PC-9 (cell line): Measurements from ENCODE around the gene SIRPD. TPM values are rescaled to one million over a fixed set of nuclear protein-coding genes. Genes with fewer than 3 reads are reported as not detected.
"Not testable (repeated sequence)": the region's sequence is repeated elsewhere in the genome, so short reads cannot be mapped to it uniquely, and the experiment has no call there.

Source experiments
- BruUV-seq: library from RNA; stranded (reverse); fragments of 400-500 nt; replicated peaks from 2 replicates; lab custom pipeline; 2021; lab: Mats Ljungman, UMichigan
- CTCF ChIA-PET: fragments of 300-600 bp; sonication (Branson Sonifier 250); formaldehyde crosslinking; loops from one replicate; lab custom pipeline; 2022; ENCODE audit warnings: antibody characterized with exemption; lab: Charles Lee
- POLR2A ChIA-PET: fragments of 300-600 bp; sonication (Branson Sonifier 250); formaldehyde crosslinking; loops from one replicate; lab custom pipeline; 2022; ENCODE audit warnings: antibody characterized with exemption; ENCODE audit not compliant: unreplicated experiment; lab: Charles Lee
- DNase-seq, 2 experiments: peaks; one replicate each; pipeline versions ENCODE4 v3.0.0 to v3.0.0-alpha.2; 2015 to 2022; ENCODE audit warnings: mixed read lengths in 1 of 2
- H2AFZ ChIP-seq: fragments of 200-600 bp; sonication (generic); 2 replicates; pipeline ENCODE4 v1.8.1; 2017; ENCODE audit warnings: antibody characterized with exemption
- H3F3A ChIP-seq: fragments of 200-600 bp; sonication (generic); 2 replicates; pipeline ENCODE4 v1.8.1; 2017; ENCODE audit warnings: antibody characterized with exemption, mild to moderate bottlenecking, low read depth; ENCODE audit not compliant: insufficient read depth
- H3K27ac ChIP-seq: fragments of 200-600 bp; sonication (generic); 2 replicates; pipeline ENCODE4 v1.6.1; 2016; ENCODE audit warnings: mixed run types
- H3K27me3 ChIP-seq: fragments of 200-600 bp; sonication (generic); 2 replicates; pipeline ENCODE4 v1.6.1; 2016; ENCODE audit warnings: low read depth, mixed run types; ENCODE audit not compliant: insufficient read depth
- H3K36me3 ChIP-seq: fragments of 200-600 bp; sonication (generic); 2 replicates; pipeline ENCODE4 v1.6.1; 2016; ENCODE audit warnings: low read depth, mixed run types
- H3K4me1 ChIP-seq: fragments of 200-600 bp; sonication (generic); replicated peaks from 2 replicates; pipeline ENCODE4 v1.6.1; 2016; ENCODE audit warnings: mixed run types; ENCODE audit not compliant: insufficient read depth
- H3K4me2 ChIP-seq: fragments of 200-600 bp; sonication (generic); 2 replicates; pipeline ENCODE4 v1.6.1; 2017; ENCODE audit warnings: mixed run types
- H3K4me3 ChIP-seq: fragments of 200-600 bp; sonication (generic); 2 replicates; pipeline ENCODE4 v1.6.1; 2016; ENCODE audit warnings: mixed run types
- H3K79me2 ChIP-seq: fragments of 200-600 bp; sonication (generic); 2 replicates; pipeline ENCODE4 v1.6.1; 2017; ENCODE audit warnings: low read depth, mixed run types
- H3K9me2 ChIP-seq: fragments of 200-600 bp; sonication (generic); 2 replicates; pipeline ENCODE4 v1.8.1; 2017; ENCODE audit warnings: mild to moderate bottlenecking; ENCODE audit not compliant: insufficient read depth
- H3K9me3 ChIP-seq: fragments of 200-600 bp; sonication (generic); 2 replicates; pipeline ENCODE4 v1.8.1; 2016; ENCODE audit warnings: low read depth; ENCODE audit not compliant: insufficient read depth
- H4K20me1 ChIP-seq: fragments of 200-600 bp; sonication (generic); 2 replicates; pipeline ENCODE4 v1.8.1; 2017; ENCODE audit not compliant: insufficient read depth
- CTCF ChIP-seq: fragments of 200-600 bp; sonication (generic); conservative IDR thresholded peaks from 2 replicates; pipeline ENCODE4 v1.6.1; 2017; ENCODE audit warnings: mixed run types, antibody characterized with exemption, mild to moderate bottlenecking, moderate library complexity
- EZH2 ChIP-seq: fragments of 200-600 bp; sonication (generic); IDR thresholded peaks from 2 replicates; pipeline ENCODE4 v1.8.0; 2017; ENCODE audit warnings: antibody characterized with exemption, low read depth
- intact Hi-C: fragments of 100-400 bp; cut with micrococcal nuclease; formaldehyde crosslinking; loops from one replicate; pipeline ENCODE4 v1.10.0; 2022; ENCODE audit not compliant: unreplicated experiment
- total RNA-seq: library from RNA; stranded (reverse); gene quantifications from 2 replicates; pipeline ENCODE4 v1.2.3, GENCODE V29; 2021

Gene SIRPD
- total RNA-seq, 1 experiment from 2014 or later, result 0.37 TPM

GRCh38 chr20:1577906-1578305, 20.4 kb upstream of the SIRPD start:
- POLR2A ChIA-PET, result no interaction called here
- H3K79me2 ChIP-seq, result no peaks in the 10 kb centered on the region
- H3K9me3 ChIP-seq, result no peaks in the 10 kb centered on the region; the same call in 1 of the 2 replicates
- no peak overlapping the region for H2AFZ ChIP-seq
- intact Hi-C loops, result no loop called here
- H3K4me1 ChIP-seq, result peaks cover 15% of the 10 kb centered on the region
- no peaks in the 10 kb centered on the region for H3K36me3 ChIP-seq
- H4K20me1 ChIP-seq, result no peaks in the 10 kb centered on the region
- no TSS peak for BruUV-seq
- no peak overlapping the region for H3K4me2 ChIP-seq
- CTCF ChIA-PET, result no interaction called here
- no peak overlapping the region for H3K4me3 ChIP-seq
- H3K9me2 ChIP-seq, result no peaks in the 10 kb centered on the region
- TF ChIP-seq EZH2 (no peak), CTCF (no peak)
- H3K27ac ChIP-seq, result no peak overlapping the region
- DNase-seq, result no peak
- no peaks in the 10 kb centered on the region for H3K27me3 ChIP-seq
- H3F3A ChIP-seq, result peaks cover 8% of the 10 kb centered on the region; the same call in 1 of the 2 replicates

- H3K79me2 ChIP-seq, H3K4me2 ChIP-seq, H3K27me3 ChIP-seq, H2AFZ ChIP-seq, H3K9me3 ChIP-seq, POLR2A ChIA-PET, H3K36me3 ChIP-seq, H4K20me1 ChIP-seq, CTCF ChIA-PET, DNase-seq, H3K9me2 ChIP-seq, BruUV-seq, intact Hi-C loops, H3F3A ChIP-seq, H3K4me3 ChIP-seq: not testable (repeated sequence)
- H3K27ac ChIP-seq, result peak overlapping the region; percentile 69; the same call in 1 of the 2 replicates
- H3K4me1 ChIP-seq, result peaks cover 15% of the 10 kb centered on the region
These were observed 19.8 kb upstream of the SIRPD start for GRCh38 chr20:1577313-1577712.

- Histone ChIP-seq H3F3A (peaks cover 8% of the 10 kb centered on the region; the same call in 1 of the 2 replicates), H3K36me3 (no peaks in the 10 kb centered on the region), H3K27ac (peak overlapping the region; percentile 69), H3K27me3 (no peaks in the 10 kb centered on the region), H3K79me2 (no peaks in the 10 kb centered on the region), H3K4me3 (no peak overlapping the region), H3K4me2 (peak overlapping the region; percentile 11; the same call in 1 of the 2 replicates), H3K4me1 (peaks cover 15% of the 10 kb centered on the region), H3K9me3 (no peaks in the 10 kb centered on the region; the same call in 1 of the 2 replicates), H4K20me1 (no peaks in the 10 kb centered on the region), H2AFZ (no peak overlapping the region), H3K9me2 (no peaks in the 10 kb centered on the region)
- TF ChIP-seq CTCF, result no peak
- POLR2A ChIA-PET, result no interaction called here
- CTCF ChIA-PET, result no interaction called here
- intact Hi-C loops, result no loop called here
- no peak for DNase-seq
- no TSS peak for BruUV-seq
These were observed 19.1 kb upstream of the SIRPD start for GRCh38 chr20:1576641-1577040.

GRCh38 chr20:1576003-1576402, 18.5 kb upstream of the SIRPD start:
- H4K20me1 ChIP-seq, H3K4me3 ChIP-seq, BruUV-seq, POLR2A ChIA-PET, H2AFZ ChIP-seq, H3K27me3 ChIP-seq, H3K79me2 ChIP-seq, H3K9me3 ChIP-seq, H3K36me3 ChIP-seq, H3F3A ChIP-seq, CTCF ChIA-PET, H3K9me2 ChIP-seq, intact Hi-C loops: not testable (repeated sequence)
- Histone ChIP-seq H3K4me1 (peaks cover 17% of the 10 kb centered on the region), H3K27ac (peak overlapping the region; percentile 69), H3K4me2 (peak overlapping the region; percentile 11; the same call in 1 of the 2 replicates)
- peak in 1 of 2 experiments; percentile 53 for DNase-seq

GRCh38 chr20:1571583-1571982, 14.1 kb upstream of the SIRPD start:
- BruUV-seq, CTCF ChIA-PET: not testable (repeated sequence)

More at GRCh38 chr20:1571583-1571982, 14.1 kb upstream of the SIRPD start:
- H3K9me3 ChIP-seq, H3K79me2 ChIP-seq, H3K27me3 ChIP-seq, H3K36me3 ChIP-seq, intact Hi-C loops, H3K9me2 ChIP-seq, H3K4me2 ChIP-seq, H3K4me3 ChIP-seq, H4K20me1 ChIP-seq, POLR2A ChIA-PET, DNase-seq, H2AFZ ChIP-seq: not testable (repeated sequence)
- peaks cover 52% of the 10 kb centered on the region for H3K4me1 ChIP-seq
- peak overlapping the region; percentile 99; the same call in 1 of the 2 replicates for H3K27ac ChIP-seq
- H3F3A ChIP-seq, result peaks cover 40% of the 10 kb centered on the region
